Endothelial cell of umbilical vein (primary cell): ENCODE measurements around the gene PCDH18. TPM values are rescaled to one million over a fixed set of nuclear protein-coding genes. Genes with fewer than 3 reads are reported as not detected.

ENCODE experiments used
- BruUV-seq: library from RNA; stranded (reverse); fragments of 400-500 nt; replicated peaks from 2 replicates; lab custom pipeline; 2021; lab: Mats Ljungman, UMichigan
- CTCF ChIA-PET: fragments of 300-600, 350-600 bp; sonication (Branson Sonifier 250); formaldehyde crosslinking; loops from one replicate; lab custom pipeline; 2021; ENCODE audit warnings: antibody characterized with exemption, inconsistent platforms; lab: Charles Lee
- POLR2A ChIA-PET: fragments of 300-600, 350-600 bp; sonication (Branson Sonifier 250); formaldehyde crosslinking; loops from one replicate; lab custom pipeline; 2021; ENCODE audit warnings: antibody characterized with exemption, inconsistent platforms; lab: Charles Lee
- DNase-seq: peaks from one replicate; pipeline ENCODE4 v3.0.0-alpha.2; 2011; ENCODE audit warnings: low read depth, low spot score
- FAIRE-seq: peaks from 2 replicates; lab custom pipeline; 2011; peaks lifted over from hg19 to GRCh38; lab: Jason Lieb, UNC
- H2AFZ ChIP-seq: 2 replicates; pipeline ENCODE4 v1.6.0; 2012; ENCODE audit warnings: low read depth, low read length, control low read depth, inconsistent platforms
- H3K27ac ChIP-seq: 2 replicates; pipeline ENCODE4 v1.5.1; 2011; ENCODE audit warnings: low read depth, mild to moderate bottlenecking, control low read depth, low read length, moderate library complexity; ENCODE audit not compliant: insufficient read depth
- H3K27me3 ChIP-seq, 2 experiments: 2 replicates each; pipeline versions ENCODE4 v1.6.0 to v1.6.1; 2011; ENCODE audit warnings: low read length in 2 of 2, mixed read lengths in 1 of 2; ENCODE audit not compliant: control insufficient read depth in 2 of 2, insufficient read depth in 2 of 2
- H3K36me3 ChIP-seq, 2 experiments: 2 replicates in 1 of 2; 3 replicates in 1 of 2; pipeline ENCODE4 v1.5.1; 2011; ENCODE audit warnings: low read length in 2 of 2, mild to moderate bottlenecking in 1 of 2, moderate library complexity in 1 of 2; ENCODE audit not compliant: control insufficient read depth in 2 of 2, insufficient read depth in 2 of 2; ENCODE audit errors: extremely low read depth in 1 of 2
- H3K4me1 ChIP-seq: 3 replicates; pipeline ENCODE4 v1.5.1; 2011; ENCODE audit warnings: mild to moderate bottlenecking, low read length; ENCODE audit not compliant: control insufficient read depth, insufficient read depth; ENCODE audit errors: extremely low read depth
- H3K4me2 ChIP-seq: 2 replicates; pipeline ENCODE4 v1.6.1; 2011; ENCODE audit warnings: low read length, control low read depth, mixed read lengths; ENCODE audit not compliant: insufficient read depth
- H3K4me3 ChIP-seq, 3 experiments: fragments of 200-600 bp in 1 of 3; sonication (generic), shearing (Covaris generic) in 1 of 3; replicated peaks in 1 of 3; 2 replicates each; pipeline ENCODE4 v1.5.1; 2011 to 2016; ENCODE audit warnings: control low read depth in 3 of 3, low read length in 3 of 3, mild to moderate bottlenecking in 2 of 3, inconsistent platforms in 1 of 3, low read depth in 1 of 3, moderate library complexity in 1 of 3; ENCODE audit not compliant: insufficient read depth in 1 of 3
- H3K79me2 ChIP-seq: 2 replicates; pipeline ENCODE4 v1.6.0; 2012; ENCODE audit warnings: low read length, inconsistent platforms; ENCODE audit not compliant: control insufficient read depth, insufficient read depth
- H3K9ac ChIP-seq: replicated peaks from 2 replicates; pipeline ENCODE3; 2011; ENCODE audit warnings: low read length, control low read depth; ENCODE audit not compliant: insufficient read depth; ENCODE audit errors: extremely low read depth
- H3K9me1 ChIP-seq: replicated peaks from 3 replicates; pipeline ENCODE4 v1.6.0; 2011; ENCODE audit warnings: mild to moderate bottlenecking, low read length; ENCODE audit not compliant: control insufficient read depth, insufficient read depth; ENCODE audit errors: extremely low read depth
- H3K9me3 ChIP-seq: replicated peaks from 2 replicates; pipeline ENCODE4 v1.5.1; 2012; ENCODE audit warnings: low read length, inconsistent platforms; ENCODE audit not compliant: control insufficient read depth, insufficient read depth
- H4K20me1 ChIP-seq: replicated peaks from 2 replicates; pipeline ENCODE3; 2011; ENCODE audit warnings: mild to moderate bottlenecking, low read length; ENCODE audit not compliant: control insufficient read depth, insufficient read depth; ENCODE audit errors: extremely low read depth
- EZH2 ChIP-seq: IDR thresholded peaks from 2 replicates; pipeline ENCODE4 v1.6.1; 2012; ENCODE audit warnings: borderline replicate concordance, low read depth, mild to moderate bottlenecking, moderate library complexity, low read length, inconsistent platforms; ENCODE audit not compliant: severe bottlenecking
- FOS ChIP-seq: IDR thresholded peaks from 2 replicates; pipeline ENCODE4 v1.6.1; 2011; ENCODE audit warnings: mild to moderate bottlenecking, low read length, moderate library complexity, borderline replicate concordance; ENCODE audit not compliant: insufficient read depth
- GATA2 ChIP-seq: IDR thresholded peaks from 2 replicates; pipeline ENCODE4 v1.7.0; 2011; ENCODE audit warnings: low read depth, mild to moderate bottlenecking, moderate library complexity, mixed read lengths, low read length; ENCODE audit not compliant: insufficient read length, insufficient read depth
- JUN ChIP-seq: IDR thresholded peaks from 2 replicates; pipeline ENCODE4 v1.6.1; 2011; ENCODE audit warnings: borderline replicate concordance, low read depth; ENCODE audit not compliant: insufficient read length, insufficient read depth
- MYC ChIP-seq: IDR thresholded peaks from one replicate; pipeline ENCODE4 v1.6.1; 2011; ENCODE audit warnings: mild to moderate bottlenecking, low read depth, low read length
- POLR2A ChIP-seq: IDR thresholded peaks from 2 replicates; pipeline ENCODE4 v1.6.1; 2012; ENCODE audit warnings: low read depth, mild to moderate bottlenecking, control low read depth, low read length
- POLR2AphosphoS5 ChIP-seq: IDR thresholded peaks from 2 replicates; pipeline ENCODE4 v1.6.1; 2012; ENCODE audit warnings: low read depth, mild to moderate bottlenecking, control low read depth, low read length, moderate library complexity; ENCODE audit not compliant: insufficient read depth
- dilution Hi-C: fragments of 300-500 bp; cut with MboI; formaldehyde crosslinking; loops from one replicate; pipeline ENCODE4 v1.15.0; 2019; ENCODE audit warnings: low sequenced_read_pairs; ENCODE audit not compliant: extremely low pct_ligation_motif_present
- intact Hi-C: fragments of 100-400 bp; cut with micrococcal nuclease; formaldehyde crosslinking; loops from one replicate; pipeline ENCODE4 v1.10.0; 2022
- polyA plus RNA-seq, 4 experiments: library from polyadenylated mRNA; depleted of rRNA in 3 of 4; stranded (reverse) in 3 of 4; unstranded in 1 of 4; fragments of >200 nt; gene quantifications; 2 replicates each; pipeline versions ENCODE4 v1.2.1 to v1.2.3, GENCODE V29; 2011 to 2012; ENCODE audit warnings: missing spikeins in 1 of 4
- total RNA-seq: library from RNA; stranded (reverse); gene quantifications from 2 replicates; pipeline ENCODE4 v1.2.3, GENCODE V29; 2021
- TF ChIP-seq, protein P1 (sequence below), 2 donors: IDR thresholded peaks; 1 replicate in 1 of 2; 2 replicates in 1 of 2; pipeline ENCODE4 v1.5.1; 2011; ENCODE audit warnings: low read length in 2 of 2, mild to moderate bottlenecking in 2 of 2, moderate library complexity in 2 of 2, control low read depth in 1 of 2, inconsistent platforms in 1 of 2, low read depth in 1 of 2; ENCODE audit not compliant: insufficient read depth in 1 of 2; ENCODE audit errors: extremely low read depth in 1 of 2
- TF ChIP-seq, protein P2 (sequence below): IDR thresholded peaks from 2 replicates; pipeline ENCODE4 v1.6.1; 2011; ENCODE audit not compliant: insufficient read depth, insufficient read length

The PCDH18 gene
- total and polyA plus RNA-seq, 2 donors (not counting 3 experiments of a cell fraction or from before 2014, with no cell fraction given), result 1.5 to 2.2 TPM

DNA sequence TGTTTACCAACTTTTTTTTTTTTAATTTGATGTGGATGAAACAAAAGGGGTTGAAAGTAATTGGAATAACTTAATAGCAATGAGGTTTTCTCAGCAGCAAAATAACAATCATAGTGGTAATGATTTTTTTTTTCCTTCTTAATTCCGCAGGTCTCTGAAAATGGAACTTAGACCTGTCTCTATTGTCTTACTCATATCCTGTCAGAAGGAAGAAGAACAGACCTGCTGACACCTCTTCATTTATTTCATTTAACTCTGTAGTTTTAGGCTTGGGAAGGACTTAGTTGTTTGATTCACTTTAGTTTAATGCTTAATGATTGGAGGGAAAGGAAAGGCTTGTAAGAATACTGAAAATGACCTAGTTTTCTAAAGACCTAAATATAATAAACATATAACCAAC lies 9.0 kb downstream of the PCDH18 start:
- H3K4me3 ChIP-seq, result no peak overlapping the region
- no peak for DNase-seq
- H4K20me1 ChIP-seq, result no peaks in the 10 kb centered on the region
- ChIA-PET POLR2A (no interaction called here), CTCF (no interaction called here)
- intact Hi-C loops, result no loop called here
- H3K9me1 ChIP-seq, result no peaks in the 10 kb centered on the region
- H3K27me3 ChIP-seq, result no peaks in the 10 kb centered on the region
- no peak overlapping the region for H2AFZ ChIP-seq
- no peak overlapping the region for H3K27ac ChIP-seq
- peaks cover 11% of the 10 kb centered on the region for H3K4me1 ChIP-seq
- no peak overlapping the region for H3K9ac ChIP-seq
- FAIRE-seq, result no peak
- TF ChIP-seq FOS (no peak), POLR2A (no peak), EZH2 (no peak)
- TF ChIP-seq, protein P1, sequence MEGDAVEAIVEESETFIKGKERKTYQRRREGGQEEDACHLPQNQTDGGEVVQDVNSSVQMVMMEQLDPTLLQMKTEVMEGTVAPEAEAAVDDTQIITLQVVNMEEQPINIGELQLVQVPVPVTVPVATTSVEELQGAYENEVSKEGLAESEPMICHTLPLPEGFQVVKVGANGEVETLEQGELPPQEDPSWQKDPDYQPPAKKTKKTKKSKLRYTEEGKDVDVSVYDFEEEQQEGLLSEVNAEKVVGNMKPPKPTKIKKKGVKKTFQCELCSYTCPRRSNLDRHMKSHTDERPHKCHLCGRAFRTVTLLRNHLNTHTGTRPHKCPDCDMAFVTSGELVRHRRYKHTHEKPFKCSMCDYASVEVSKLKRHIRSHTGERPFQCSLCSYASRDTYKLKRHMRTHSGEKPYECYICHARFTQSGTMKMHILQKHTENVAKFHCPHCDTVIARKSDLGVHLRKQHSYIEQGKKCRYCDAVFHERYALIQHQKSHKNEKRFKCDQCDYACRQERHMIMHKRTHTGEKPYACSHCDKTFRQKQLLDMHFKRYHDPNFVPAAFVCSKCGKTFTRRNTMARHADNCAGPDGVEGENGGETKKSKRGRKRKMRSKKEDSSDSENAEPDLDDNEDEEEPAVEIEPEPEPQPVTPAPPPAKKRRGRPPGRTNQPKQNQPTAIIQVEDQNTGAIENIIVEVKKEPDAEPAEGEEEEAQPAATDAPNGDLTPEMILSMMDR (IDR thresholded peaks at IDR 0.05; ENCODE audit: extremely low read depth in 1 of 2, insufficient read depth in 1 of 2, low read depth in 1 of 2, low read length in 2 of 2), result no peak
- H3K4me2 ChIP-seq, result no peak overlapping the region
- H3K79me2 ChIP-seq, result no peaks in the 10 kb centered on the region
- H3K9me3 ChIP-seq, result no peaks in the 10 kb centered on the region
- BruUV-seq, result no TSS peak
- peaks cover 0 to 2% of the 10 kb centered on the region in 2 experiments for H3K36me3 ChIP-seq
- dilution Hi-C loops, result no loop called here

DNA sequence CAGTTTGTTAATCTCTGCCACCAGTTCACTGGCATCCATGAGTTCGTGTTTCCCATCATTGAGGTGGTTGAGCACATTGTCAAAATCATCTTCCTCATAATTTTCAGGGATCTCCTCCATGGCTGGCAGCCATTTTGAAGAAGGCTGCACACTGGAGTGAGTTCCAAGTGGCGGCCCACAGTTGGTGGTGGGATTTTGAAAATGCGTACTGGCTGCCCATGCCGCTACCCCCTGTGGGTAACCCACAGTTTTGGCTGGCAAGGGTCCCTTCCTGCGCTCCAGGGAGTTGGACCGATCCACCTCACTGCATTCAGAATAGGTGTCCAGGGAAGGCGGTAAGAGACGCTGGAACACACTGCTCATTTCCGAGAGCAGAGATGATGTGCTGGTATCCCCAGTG lies 11.2 kb downstream of the PCDH18 start:
- Histone ChIP-seq H3K36me3 (peaks cover 0 to 2% of the 10 kb centered on the region in 2 experiments), H3K4me1 (peaks cover 11% of the 10 kb centered on the region), H3K9me3 (no peaks in the 10 kb centered on the region), H3K27me3 (no peaks in the 10 kb centered on the region), H3K9me1 (no peaks in the 10 kb centered on the region), H4K20me1 (no peaks in the 10 kb centered on the region), H2AFZ (no peak overlapping the region), H3K27ac (no peak overlapping the region), H3K4me3 (no peak overlapping the region), H3K79me2 (no peaks in the 10 kb centered on the region), H3K4me2 (no peak overlapping the region), H3K9ac (no peak overlapping the region)
- FAIRE-seq (no peak), DNase-seq (no peak)
- ChIA-PET POLR2A (no interaction called here), CTCF (no interaction called here)
- TF ChIP-seq POLR2AphosphoS5 (no peak), FOS (no peak), POLR2A (no peak), GATA2 (no peak), JUN (no peak), EZH2 (no peak), MYC (no peak)
- TF ChIP-seq, protein P1 (IDR thresholded peaks at IDR 0.05; ENCODE audit: extremely low read depth in 1 of 2, insufficient read depth in 1 of 2, low read depth in 1 of 2, low read length in 2 of 2), result no peak
- TF ChIP-seq, protein P2, sequence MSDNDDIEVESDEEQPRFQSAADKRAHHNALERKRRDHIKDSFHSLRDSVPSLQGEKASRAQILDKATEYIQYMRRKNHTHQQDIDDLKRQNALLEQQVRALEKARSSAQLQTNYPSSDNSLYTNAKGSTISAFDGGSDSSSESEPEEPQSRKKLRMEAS, result no peak
- dilution Hi-C loops, result no loop called here
- no TSS peak for BruUV-seq
- intact Hi-C loops, result no loop called here
